WI38 (cell line): ENCODE data around the gene KIAA0232.
"Not testable (repeated sequence)": the region's sequence is repeated elsewhere in the genome, so short reads cannot be mapped to it uniquely, and the experiment has no call there.

ENCODE experiments used
- H3K4me3 ChIP-seq: 2 replicates; pipeline ENCODE4 v1.5.1; 2011; ENCODE audit warnings: low read depth, mild to moderate bottlenecking, control low read depth, low read length
- TF ChIP-seq, protein P1 (sequence below): IDR thresholded peaks from 2 replicates; pipeline ENCODE4 v1.5.1; 2012; ENCODE audit warnings: low read depth, mild to moderate bottlenecking, control low read depth, low read length

Gene KIAA0232

DNA sequence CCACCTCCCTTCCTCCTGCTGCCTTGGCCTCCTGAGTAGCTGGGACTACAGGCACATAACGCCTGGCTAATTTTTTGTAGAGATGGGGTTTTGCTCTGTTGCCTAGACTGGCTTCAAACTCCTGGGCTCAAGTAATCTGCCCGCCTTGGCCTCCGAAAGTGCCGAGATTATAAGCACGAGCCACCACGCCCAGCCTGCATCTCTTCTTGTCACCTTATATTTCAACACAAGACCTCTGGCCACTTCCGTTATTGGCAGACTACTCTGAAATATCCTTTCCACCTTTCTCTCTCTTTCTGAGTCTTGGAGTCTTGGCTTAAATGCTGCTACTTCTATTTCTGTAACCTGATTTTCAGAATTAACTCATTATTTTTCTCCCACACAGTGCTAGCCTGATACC lies 5.6 kb downstream of the KIAA0232 start:
- TF ChIP-seq, protein P1, sequence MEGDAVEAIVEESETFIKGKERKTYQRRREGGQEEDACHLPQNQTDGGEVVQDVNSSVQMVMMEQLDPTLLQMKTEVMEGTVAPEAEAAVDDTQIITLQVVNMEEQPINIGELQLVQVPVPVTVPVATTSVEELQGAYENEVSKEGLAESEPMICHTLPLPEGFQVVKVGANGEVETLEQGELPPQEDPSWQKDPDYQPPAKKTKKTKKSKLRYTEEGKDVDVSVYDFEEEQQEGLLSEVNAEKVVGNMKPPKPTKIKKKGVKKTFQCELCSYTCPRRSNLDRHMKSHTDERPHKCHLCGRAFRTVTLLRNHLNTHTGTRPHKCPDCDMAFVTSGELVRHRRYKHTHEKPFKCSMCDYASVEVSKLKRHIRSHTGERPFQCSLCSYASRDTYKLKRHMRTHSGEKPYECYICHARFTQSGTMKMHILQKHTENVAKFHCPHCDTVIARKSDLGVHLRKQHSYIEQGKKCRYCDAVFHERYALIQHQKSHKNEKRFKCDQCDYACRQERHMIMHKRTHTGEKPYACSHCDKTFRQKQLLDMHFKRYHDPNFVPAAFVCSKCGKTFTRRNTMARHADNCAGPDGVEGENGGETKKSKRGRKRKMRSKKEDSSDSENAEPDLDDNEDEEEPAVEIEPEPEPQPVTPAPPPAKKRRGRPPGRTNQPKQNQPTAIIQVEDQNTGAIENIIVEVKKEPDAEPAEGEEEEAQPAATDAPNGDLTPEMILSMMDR: no peak
- no peak overlapping the region for H3K4me3 ChIP-seq

DNA sequence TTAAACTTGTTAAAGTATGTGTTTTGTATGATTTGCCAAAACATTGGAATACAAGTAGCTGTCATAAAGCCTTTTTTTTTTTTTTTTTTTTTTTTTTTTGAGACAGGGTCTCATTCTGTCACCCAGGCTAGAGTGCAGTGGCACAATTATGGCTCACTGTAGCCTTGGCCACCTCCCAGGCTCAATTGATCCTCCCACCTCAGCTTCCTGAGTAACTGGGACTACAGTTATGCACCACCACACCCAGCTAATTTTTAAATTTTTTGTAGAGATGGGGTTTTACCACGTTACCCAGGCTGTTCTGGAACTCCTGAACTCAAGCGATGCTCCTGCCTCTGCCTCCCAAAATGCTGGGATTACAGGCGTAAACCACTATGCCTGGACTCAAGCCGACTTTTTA lies 8.7 kb downstream of the KIAA0232 start:
- not testable (repeated sequence) for H3K4me3 ChIP-seq

DNA sequence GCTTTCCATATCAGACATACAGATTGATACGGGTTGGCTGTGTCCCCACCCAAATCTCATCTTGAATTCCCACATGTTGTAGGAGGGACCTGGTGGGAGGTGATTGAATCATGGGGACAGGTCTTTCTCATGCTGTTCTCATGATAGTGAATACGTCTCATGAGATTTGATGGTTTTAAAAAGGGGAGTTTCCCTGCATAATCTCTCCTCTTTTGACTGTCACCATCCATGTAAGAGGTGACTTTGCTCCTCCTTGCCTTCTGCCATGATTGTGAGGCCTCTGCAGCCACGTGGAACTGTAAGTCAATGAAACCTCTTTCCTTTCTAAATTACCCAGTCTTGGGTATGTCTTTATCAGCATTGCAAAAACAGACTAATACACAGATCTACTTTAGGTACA lies 9.3 kb downstream of the KIAA0232 start:
- not testable (repeated sequence) for H3K4me3 ChIP-seq

DNA sequence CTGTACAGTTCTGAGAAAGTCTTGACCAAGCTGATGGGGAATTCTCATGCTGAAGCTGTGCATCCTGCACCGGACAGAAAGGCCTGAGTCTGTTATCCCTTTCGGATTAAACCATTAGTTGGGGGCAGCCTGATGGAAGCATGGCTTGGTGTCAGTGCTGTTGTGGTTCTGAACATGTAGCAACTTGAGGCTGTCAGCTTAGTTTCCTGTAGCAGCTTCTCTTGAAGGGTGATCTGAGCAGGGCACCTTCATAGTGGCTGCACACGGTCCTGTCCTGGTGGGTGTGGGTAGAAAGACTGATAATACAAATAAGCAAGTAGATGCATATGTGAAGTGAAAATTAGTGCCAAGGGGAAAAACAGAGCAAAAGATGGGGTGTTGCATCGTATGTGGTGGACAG lies 11.7 kb downstream of the KIAA0232 start:
- TF ChIP-seq, protein P1: no peak
- no peak overlapping the region for H3K4me3 ChIP-seq

DNA sequence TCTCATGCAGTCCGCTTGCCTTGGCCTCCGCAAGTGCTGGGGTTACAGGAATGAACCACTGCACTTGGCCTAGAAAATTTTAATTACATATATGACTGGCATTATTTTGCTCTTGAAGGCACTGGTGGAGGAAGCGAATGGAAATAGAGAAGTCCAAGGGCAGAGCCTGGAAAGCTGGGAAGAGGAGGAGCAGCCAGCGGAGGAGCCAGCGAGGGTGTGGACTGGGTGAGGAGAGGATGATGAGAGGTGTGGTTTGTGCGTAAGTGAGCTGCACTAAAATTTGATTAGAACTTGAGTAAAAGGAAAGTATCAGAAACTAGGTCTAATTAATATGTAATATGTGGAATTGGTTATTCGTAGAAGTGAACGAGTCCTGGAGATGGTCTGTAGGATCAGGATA lies 13.3 kb downstream of the KIAA0232 start:
- no peak overlapping the region for H3K4me3 ChIP-seq
- TF ChIP-seq, protein P1: no peak

DNA sequence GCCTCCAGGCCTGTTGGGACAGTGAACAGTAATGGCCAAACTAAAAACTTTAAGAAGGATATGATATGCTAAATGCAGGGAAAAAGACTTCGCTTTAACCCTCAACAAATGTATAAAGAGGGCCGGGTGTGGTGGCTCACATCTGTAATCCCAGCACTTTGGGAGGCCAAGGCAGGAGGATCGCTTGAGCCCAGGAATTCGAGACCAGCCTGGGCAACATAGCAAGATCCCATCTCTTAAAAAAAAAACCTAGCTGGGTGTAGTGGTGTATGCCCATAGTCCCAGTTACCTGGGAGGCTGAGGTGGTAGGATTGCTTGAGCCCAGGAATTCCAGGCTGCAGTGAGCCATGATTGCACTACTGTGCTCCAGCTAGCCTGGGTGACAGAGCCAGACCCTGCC lies 14.8 kb downstream of the KIAA0232 start:
- H3K4me3 ChIP-seq: not testable (repeated sequence)

DNA sequence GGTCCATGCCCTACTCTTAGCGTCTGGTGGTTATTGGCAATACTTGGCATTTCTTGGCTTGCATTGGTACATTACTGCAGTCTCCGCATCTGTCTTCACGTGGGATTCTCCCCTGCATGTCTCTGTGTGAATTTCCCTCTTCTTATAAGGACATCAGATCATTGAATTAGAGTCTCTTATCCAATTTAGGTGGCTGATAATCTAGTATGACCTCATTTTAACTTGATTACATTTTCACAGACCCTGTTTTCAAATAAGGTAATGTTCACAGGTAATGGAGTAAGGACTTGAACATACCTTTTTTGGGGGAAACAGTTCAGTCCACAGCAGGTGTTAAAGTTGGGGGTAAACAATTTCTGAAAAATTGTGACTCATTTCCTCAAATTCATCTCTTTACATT lies 16.6 kb downstream of the KIAA0232 start:
- TF ChIP-seq, protein P1: no peak
- H3K4me3 ChIP-seq: no peak overlapping the region

DNA sequence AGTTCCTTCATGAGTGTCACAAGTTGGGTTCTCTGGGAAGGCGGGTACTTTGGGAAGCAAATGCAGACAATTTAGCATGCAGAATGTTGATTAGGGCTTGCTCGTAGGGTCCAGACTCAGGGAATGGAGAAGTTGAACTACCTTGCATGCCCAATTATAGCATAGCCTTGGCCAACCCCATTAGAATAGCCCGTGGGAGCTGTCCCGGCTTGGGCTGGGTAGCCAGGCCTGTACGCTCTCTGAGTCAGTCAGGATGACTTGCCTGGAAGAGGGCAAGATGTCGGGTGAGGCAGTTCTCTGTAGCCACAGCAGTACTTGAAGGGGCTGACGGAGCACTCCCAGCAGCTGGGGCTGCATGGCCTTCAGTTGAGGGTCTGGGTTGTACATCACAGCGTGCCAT lies 19.5 kb downstream of the KIAA0232 start:
- TF ChIP-seq, protein P1: no peak
- H3K4me3 ChIP-seq: no peak overlapping the region

DNA sequence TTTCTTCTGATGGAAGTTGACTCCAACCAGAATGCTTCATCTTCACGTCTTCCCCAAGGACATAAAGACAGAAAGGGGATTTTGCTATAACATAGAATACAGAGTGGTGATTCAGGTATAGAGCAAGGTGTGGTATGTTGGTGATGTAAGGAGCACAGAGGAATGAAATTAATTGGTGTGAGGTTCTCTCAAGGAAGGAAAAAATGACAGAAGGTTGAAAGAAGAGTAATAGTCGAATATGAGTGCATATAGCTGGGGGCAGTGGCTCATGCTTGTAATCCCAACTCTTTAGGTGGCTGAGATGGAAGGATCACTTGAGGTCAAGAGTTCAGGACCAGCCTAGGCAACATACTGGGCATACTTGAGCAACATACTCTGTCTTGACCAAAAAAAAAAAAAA lies 20.1 kb downstream of the KIAA0232 start:
- TF ChIP-seq, protein P1: no peak
- H3K4me3 ChIP-seq: no peak overlapping the region
